NCI-H128 (cell line): ENCODE measurements around the gene RALGAPA1.

Experiments
- DNase-seq: peaks from one replicate; lab custom pipeline; 2025; ENCODE audit not compliant: unreplicated experiment; lab: John Stamatoyannopoulos, UW

Gene RALGAPA1

DNA sequence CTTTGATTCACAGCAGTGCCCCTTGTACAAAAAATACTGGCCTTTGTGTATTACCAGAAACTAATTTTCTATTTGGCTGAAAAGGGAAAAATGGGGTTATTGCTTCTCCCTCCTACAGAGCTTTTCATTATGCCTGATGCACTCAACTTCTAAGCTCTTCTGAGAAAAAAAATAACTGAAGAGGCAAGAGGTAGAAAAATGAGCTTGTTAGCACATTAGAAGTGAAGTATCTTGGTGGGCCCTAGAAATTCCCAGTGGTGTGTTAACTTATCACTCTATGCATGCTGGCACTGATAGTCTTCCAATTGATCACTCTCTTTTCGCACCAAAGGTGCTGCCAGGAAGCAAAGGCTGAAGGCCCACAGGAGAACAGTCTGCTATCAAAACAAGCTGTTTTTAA is 258.0 kb downstream of the RALGAPA1 start:
- no peak for DNase-seq

- no peak for DNase-seq
Observed at GRCh38 chr14:35549551-35549950, 259.5 kb downstream of the RALGAPA1 start.

GRCh38 chr14:35543006-35543405 is 266.1 kb downstream of the RALGAPA1 start:
- DNase-seq = no peak

- DNase-seq = no peak
Observed at GRCh38 chr14:35539969-35540368, 269.1 kb downstream of the RALGAPA1 start.

DNA sequence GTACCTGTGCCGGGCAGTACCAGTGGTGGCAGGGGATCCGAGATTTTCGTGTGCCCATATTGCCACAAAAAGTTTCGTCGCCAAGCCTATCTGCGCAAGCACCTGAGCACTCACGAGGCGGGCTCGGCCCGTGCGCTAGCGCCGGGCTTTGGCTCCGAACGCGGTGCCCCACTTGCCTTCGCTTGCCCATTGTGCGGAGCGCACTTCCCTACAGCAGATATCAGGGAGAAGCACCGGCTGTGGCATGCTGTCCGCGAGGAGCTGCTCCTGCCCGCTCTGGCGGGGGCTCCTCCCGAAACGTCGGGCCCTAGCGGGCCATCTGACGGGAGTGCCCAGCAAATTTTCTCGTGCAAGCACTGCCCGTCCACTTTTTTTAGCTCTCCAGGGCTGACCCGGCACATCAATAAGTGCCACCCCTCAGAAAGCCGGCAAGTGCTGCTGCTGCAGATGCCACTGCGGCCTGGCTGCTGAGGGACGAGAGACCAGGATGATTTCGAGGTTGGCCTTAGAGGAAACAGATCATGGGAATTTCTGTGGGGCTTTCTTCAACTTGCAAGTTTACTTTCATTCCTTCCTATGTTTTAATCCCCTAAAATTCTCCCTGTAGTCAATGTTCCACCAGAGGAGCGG is 273.5 kb downstream of the RALGAPA1 start:
- no peak for DNase-seq

DNA sequence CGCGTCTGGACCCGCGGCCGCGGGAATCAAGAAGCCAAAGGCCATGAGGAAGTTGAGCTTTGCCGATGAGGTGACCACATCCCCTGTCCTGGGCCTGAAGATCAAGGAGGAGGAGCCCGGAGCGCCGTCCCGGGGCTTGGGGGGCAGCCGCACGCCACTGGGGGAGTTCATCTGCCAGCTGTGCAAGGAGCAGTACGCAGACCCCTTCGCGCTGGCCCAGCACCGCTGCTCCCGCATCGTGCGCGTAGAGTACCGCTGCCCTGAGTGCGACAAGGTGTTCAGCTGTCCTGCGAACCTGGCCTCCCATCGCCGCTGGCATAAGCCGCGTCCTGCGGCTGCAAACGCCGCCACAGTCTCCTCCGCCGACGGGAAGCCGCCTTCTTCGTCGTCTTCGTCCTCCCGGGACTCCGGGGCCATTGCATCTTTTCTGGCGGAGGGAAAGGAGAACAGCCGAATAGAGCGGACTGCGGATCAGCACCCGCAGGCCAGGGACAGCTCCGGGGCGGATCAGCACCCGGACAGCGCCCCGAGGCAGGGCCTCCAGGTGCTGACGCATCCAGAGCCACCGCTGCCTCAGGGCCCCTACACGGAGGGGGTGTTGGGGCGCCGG is 274.1 kb downstream of the RALGAPA1 start:
- no peak for DNase-seq

DNA sequence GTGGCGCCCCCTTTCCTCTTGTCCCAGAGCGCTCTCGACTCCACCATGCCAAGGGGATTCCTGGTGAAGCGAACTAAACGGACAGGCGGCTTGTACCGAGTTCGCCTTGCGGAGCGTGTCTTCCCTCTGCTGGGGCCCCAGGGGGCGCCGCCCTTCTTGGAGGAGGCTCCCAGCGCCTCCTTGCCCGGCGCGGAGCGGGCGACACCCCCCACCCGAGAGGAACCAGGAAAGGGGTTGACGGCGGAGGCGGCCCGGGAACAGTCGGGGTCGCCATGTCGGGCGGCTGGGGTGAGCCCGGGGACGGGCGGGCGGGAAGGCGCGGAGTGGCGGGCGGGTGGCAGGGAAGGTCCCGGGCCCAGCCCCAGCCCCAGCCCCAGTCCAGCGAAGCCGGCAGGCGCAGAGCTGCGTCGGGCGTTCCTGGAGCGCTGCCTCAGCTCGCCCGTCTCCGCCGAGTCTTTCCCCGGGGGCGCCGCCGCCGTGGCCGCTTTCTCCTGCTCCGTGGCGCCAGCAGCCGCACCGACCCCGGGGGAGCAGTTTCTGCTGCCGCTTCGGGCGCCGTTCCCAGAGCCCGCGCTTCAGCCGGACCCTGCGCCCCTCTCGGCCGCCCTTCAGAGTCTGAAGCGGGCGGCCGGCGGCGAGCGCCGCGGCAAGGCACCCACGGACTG is 274.8 kb downstream of the RALGAPA1 start:
- no peak for DNase-seq

DNA sequence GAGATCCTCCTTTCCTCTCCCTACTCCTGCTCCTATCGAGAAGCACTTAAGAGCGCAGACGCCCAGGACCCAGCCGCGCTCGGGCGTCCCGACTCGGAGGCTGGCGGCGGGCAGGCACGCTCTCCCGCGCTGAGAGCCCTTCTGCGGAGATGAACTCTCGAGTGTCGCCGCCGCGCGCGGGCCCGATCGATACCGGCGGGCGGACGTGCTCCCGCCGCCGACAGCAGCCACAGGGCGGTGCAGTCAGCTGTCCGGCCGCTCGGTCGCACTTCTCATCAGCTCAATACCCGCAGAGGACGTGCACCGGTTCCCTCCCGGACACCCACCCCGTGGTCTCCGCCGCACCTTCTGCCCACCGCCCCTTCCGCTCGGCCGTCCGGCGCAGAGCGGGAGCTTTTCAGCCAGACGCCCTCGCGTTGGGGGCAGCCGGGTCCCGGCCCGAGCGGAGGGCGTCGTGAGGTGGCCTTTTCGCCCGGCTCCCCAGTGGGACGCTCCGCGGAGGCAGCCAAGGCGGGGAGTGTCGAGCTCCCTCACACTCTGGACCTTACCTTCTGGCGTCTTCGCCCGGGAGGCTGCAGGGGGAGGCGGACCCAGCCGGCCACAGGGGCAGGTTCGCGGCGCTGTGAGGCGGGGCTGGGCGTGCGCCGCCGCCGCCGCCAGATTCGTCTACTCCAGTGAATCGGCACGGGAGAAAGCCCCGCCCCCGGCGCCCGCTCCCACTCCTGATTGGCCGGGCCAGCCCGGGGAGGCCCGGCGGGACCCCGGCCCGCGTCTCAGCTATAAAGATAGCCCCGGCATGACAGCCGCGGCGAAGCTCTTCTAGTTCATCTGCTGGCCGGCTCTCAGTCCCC is 275.5 kb downstream of the RALGAPA1 start, which contains the start of gene INSM2:
Gene INSM2 (plus strand): TSS at position 808 of the 851 bp plus-strand sequence. CDS start 89 bp downstream, outside the sequence.
- DNase-seq = peak; percentile 72

- no peak for DNase-seq
Observed at GRCh38 chr14:35532783-35533356, 276.2 kb downstream of the RALGAPA1 start.

DNA sequence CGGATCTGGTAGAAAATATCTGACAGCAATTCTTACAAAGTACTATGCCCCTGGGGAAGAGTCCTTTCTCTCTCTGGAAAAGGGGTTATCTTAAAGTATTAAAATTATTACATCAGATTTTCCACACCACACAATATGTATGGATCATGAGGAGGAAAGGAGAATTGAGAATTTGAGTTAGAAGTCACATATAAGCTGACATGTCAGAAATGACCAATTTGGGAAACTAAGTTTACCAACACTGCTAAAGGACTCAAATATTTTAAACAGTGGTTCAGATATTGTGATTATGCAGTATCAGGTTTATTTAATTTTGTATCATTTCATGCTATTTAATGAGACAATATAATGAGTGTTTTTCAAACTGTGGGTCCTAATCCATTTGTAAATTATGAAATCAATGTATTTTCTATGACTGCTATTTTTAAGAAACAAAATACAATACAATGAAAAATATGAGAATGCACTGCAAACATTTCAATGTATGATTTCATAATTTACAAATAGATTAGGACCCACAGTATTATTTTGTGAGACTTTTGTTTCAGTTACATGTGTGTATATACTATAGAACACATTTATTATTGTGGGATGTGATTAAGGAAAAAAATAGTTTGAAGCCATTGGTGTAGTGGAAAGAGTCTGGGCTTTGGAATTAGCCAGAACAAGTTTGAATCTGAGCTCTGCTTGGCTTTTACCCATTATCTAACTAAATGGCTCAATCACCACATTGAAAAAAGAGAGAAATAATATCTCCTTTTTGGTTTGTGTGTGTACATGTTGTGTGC is 276.9 kb downstream of the RALGAPA1 start:
- no peak for DNase-seq

GRCh38 chr14:35526962-35527361 is 282.1 kb downstream of the RALGAPA1 start:
- no peak for DNase-seq

- no peak for DNase-seq
Observed at GRCh38 chr14:35525695-35526094, 283.4 kb downstream of the RALGAPA1 start.

GRCh38 chr14:35519986-35520385 is 289.1 kb downstream of the RALGAPA1 start:
- DNase-seq = no peak

DNA sequence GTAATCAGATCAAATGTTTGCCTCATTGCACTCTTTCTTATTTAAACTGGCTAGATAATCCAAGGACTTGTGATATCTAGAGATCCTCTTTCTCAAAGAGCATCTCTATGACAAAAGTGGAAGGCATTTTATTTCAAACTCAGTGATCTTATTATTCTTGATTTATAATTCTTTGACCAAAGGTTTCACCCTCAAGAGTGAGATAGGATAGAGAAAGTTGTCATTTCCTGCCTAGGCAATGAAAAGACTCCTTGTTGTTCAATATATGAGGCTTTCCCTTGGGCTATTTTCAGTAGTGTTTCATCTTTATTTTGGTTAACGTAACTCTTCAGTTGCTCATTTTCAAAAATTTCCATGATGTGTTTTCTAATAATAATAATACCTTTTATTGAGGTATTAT is 293.2 kb downstream of the RALGAPA1 start:
- no peak for DNase-seq

GRCh38 chr14:35512765-35513164 is 296.3 kb downstream of the RALGAPA1 start:
- no peak for DNase-seq

GRCh38 chr14:35509846-35510245 is 299.2 kb downstream of the RALGAPA1 start:
- DNase-seq = peak; percentile 3

DNA sequence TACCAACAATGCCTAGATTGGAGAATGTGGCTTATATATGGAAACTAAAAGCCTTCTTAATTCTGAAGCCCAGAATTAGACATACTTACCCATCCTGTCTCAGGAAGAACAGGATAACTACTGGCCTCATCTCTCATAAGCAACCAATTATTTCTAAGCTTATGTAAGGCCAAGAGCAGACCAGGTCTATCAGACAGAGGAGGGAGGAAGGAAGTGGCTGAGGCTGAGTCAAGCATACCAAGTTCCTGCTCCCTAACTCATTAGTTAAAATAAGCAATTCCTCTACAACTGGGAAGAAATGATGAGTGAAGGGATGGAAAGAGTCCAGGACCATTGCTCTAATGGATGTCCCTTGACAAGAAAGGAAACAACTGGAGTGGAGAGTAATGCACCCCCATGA is 302.2 kb downstream of the RALGAPA1 start:
- DNase-seq = no peak

DNA sequence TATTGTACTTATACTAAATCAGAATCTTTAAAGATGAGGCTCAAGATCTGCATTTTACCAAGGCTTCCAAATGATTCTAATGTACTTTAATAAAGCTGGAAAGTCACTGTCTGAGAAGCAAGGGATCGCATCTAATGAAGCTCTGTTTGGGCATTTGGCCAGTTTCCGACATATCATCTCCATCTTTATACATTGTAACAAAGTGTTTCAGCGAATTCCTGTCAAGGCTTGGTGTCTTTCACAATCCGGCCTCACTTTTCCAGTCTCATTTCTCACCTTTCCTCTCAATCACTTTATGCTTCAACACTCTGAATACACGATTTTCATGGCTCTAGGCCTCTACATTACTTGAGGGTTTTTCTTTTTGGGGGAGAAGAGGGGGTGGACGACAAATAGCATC is 302.6 kb downstream of the RALGAPA1 start:
- no peak for DNase-seq

GRCh38 chr14:35504260-35504659 is 304.8 kb downstream of the RALGAPA1 start:
- no peak for DNase-seq

DNA sequence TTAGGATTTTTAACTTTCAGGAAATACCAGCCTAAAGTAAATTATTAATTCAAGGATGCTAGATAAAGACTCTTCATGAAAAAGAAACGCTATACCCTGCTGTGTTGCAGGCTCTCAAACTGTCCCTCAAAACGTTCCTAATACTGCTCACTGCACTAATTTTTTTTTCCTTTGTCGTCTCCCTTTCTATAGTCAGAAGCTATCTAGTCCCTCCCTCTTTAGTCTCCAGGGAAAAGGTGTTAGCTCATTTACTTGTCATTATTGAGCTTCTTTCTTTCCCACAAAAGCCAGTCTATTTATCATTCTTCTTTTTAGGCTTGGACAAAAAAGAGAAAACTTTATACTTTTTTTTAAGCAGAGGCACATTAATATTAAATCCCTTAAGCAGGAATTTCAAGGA is 305.4 kb downstream of the RALGAPA1 start:
- DNase-seq = no peak
